Central memory CD8-positive, alpha-beta T cell (primary cell): ENCODE data around the gene PIK3C3.

Experiments
- ATAC-seq: fragments of 150-1000 bp; cut with Tn5 transposase; replicated peaks from 2 replicates; pipeline ENCODE4 v1.10.0; 2022; ENCODE audit warnings: mild to moderate bottlenecking, moderate FRiP score, moderate number of reproducible peaks; ENCODE audit not compliant: poor library complexity, severe bottlenecking; ENCODE audit errors: extremely low read depth
- DNase-seq, 2 donors: peaks; one replicate each; pipeline ENCODE4 v3.0.0; 2021; ENCODE audit warnings: low spot score in 2 of 2
- H3K27ac Mint-ChIP-seq: one replicate; pipeline ENCODE4 v1.8.0; 2022; ENCODE audit warnings: low read depth, mild to moderate bottlenecking, moderate library complexity, mixed read lengths
- H3K27me3 Mint-ChIP-seq: one replicate; pipeline ENCODE4 v1.8.0; 2022; ENCODE audit warnings: mixed read lengths
- H3K36me3 Mint-ChIP-seq: one replicate; pipeline ENCODE4 v1.8.0; 2022; ENCODE audit warnings: mild to moderate bottlenecking, moderate library complexity, mixed read lengths; ENCODE audit not compliant: insufficient read depth
- H3K4me1 Mint-ChIP-seq: one replicate; pipeline ENCODE4 v1.8.0; 2022; ENCODE audit warnings: mixed read lengths
- H3K4me3 Mint-ChIP-seq: one replicate; pipeline ENCODE4 v1.8.0; 2022; ENCODE audit warnings: mild to moderate bottlenecking, moderate library complexity, mixed read lengths
- H3K9me3 Mint-ChIP-seq: one replicate; pipeline ENCODE4 v1.8.0; 2022; ENCODE audit warnings: mixed read lengths

The PIK3C3 gene

GRCh38 chr18:41972067-41972925, 17.3 kb downstream of the PIK3C3 start:
- no peak overlapping the region for H3K27ac Mint-ChIP-seq
- ATAC-seq (no peak), DNase-seq (no peak)
- no peaks in the 10 kb centered on the region for H3K9me3 Mint-ChIP-seq
- H3K4me1 Mint-ChIP-seq = peaks cover 44% of the 10 kb centered on the region
- H3K27me3 Mint-ChIP-seq = no peaks in the 10 kb centered on the region
- peaks cover 17% of the 10 kb centered on the region for H3K36me3 Mint-ChIP-seq
- peak overlapping the region; percentile 31 for H3K4me3 Mint-ChIP-seq

GRCh38 chr18:41973983-41974382, 18.9 kb downstream of the PIK3C3 start:
- Mint-ChIP-seq H3K4me1 (peaks cover 35% of the 10 kb centered on the region), H3K27ac (no peak overlapping the region), H3K27me3 (no peaks in the 10 kb centered on the region), H3K4me3 (no peak overlapping the region), H3K36me3 (peaks cover 12% of the 10 kb centered on the region), H3K9me3 (no peaks in the 10 kb centered on the region)
- no peak for DNase-seq
- no peak for ATAC-seq

- no peaks in the 10 kb centered on the region for H3K27me3 Mint-ChIP-seq
- peaks cover 12% of the 10 kb centered on the region for H3K36me3 Mint-ChIP-seq
- no peaks in the 10 kb centered on the region for H3K9me3 Mint-ChIP-seq
- no peak for DNase-seq
- H3K4me1 Mint-ChIP-seq = peaks cover 35% of the 10 kb centered on the region
- no peak for ATAC-seq
- no peak overlapping the region for H3K4me3 Mint-ChIP-seq
- H3K27ac Mint-ChIP-seq = no peak overlapping the region
Measured at GRCh38 chr18:41974796-41975201, 19.8 kb downstream of the PIK3C3 start.

- H3K4me3 Mint-ChIP-seq = no peak overlapping the region
- ATAC-seq = no peak
- H3K27me3 Mint-ChIP-seq = no peaks in the 10 kb centered on the region
- H3K27ac Mint-ChIP-seq = no peak overlapping the region
- H3K9me3 Mint-ChIP-seq = no peaks in the 10 kb centered on the region
- H3K36me3 Mint-ChIP-seq = peaks cover 12% of the 10 kb centered on the region
- H3K4me1 Mint-ChIP-seq = peaks cover 31% of the 10 kb centered on the region
- DNase-seq = no peak
Measured at GRCh38 chr18:41975284-41975683, 20.2 kb downstream of the PIK3C3 start.

- H3K4me1 Mint-ChIP-seq = peaks cover 25% of the 10 kb centered on the region
- no peak for DNase-seq
- ATAC-seq = no peak
Measured at GRCh38 chr18:41977233-41977632, 22.2 kb downstream of the PIK3C3 start.

GRCh38 chr18:41982942-41983660, 28.1 kb downstream of the PIK3C3 start:
- no peaks in the 10 kb centered on the region for H3K9me3 Mint-ChIP-seq
- no peak for DNase-seq
- no peak overlapping the region for H3K27ac Mint-ChIP-seq
- H3K4me3 Mint-ChIP-seq = no peak overlapping the region
- H3K4me1 Mint-ChIP-seq = peaks cover 20% of the 10 kb centered on the region
- H3K27me3 Mint-ChIP-seq = no peaks in the 10 kb centered on the region
- H3K36me3 Mint-ChIP-seq = peaks cover 6% of the 10 kb centered on the region
- ATAC-seq = no peak

More at GRCh38 chr18:41977233-41977632, 22.2 kb downstream of the PIK3C3 start:
- H3K27me3 Mint-ChIP-seq = no peaks in the 10 kb centered on the region
- H3K27ac Mint-ChIP-seq = no peak overlapping the region
- no peak overlapping the region for H3K4me3 Mint-ChIP-seq
- peaks cover 12% of the 10 kb centered on the region for H3K36me3 Mint-ChIP-seq
- H3K9me3 Mint-ChIP-seq = no peaks in the 10 kb centered on the region

GRCh38 chr18:41985914-41986313, 30.9 kb downstream of the PIK3C3 start:
- Mint-ChIP-seq H3K9me3 (no peaks in the 10 kb centered on the region), H3K36me3 (peaks cover 20% of the 10 kb centered on the region), H3K4me1 (peaks cover 20% of the 10 kb centered on the region), H3K27ac (no peak overlapping the region), H3K4me3 (no peak overlapping the region), H3K27me3 (no peaks in the 10 kb centered on the region)
- ATAC-seq = no peak
- DNase-seq = no peak

- no peak for ATAC-seq
- H3K4me3 Mint-ChIP-seq = no peak overlapping the region
- H3K27ac Mint-ChIP-seq = no peak overlapping the region
- no peaks in the 10 kb centered on the region for H3K9me3 Mint-ChIP-seq
- peaks cover 24% of the 10 kb centered on the region for H3K36me3 Mint-ChIP-seq
- no peaks in the 10 kb centered on the region for H3K27me3 Mint-ChIP-seq
- no peak for DNase-seq
- H3K4me1 Mint-ChIP-seq = no peaks in the 10 kb centered on the region
Measured at GRCh38 chr18:41989508-41989907, 34.5 kb downstream of the PIK3C3 start.

- ATAC-seq (no peak), DNase-seq (no peak)
- Mint-ChIP-seq H3K9me3 (no peaks in the 10 kb centered on the region), H3K27me3 (no peaks in the 10 kb centered on the region), H3K27ac (no peak overlapping the region), H3K36me3 (peaks cover 29% of the 10 kb centered on the region), H3K4me3 (no peak overlapping the region), H3K4me1 (no peaks in the 10 kb centered on the region)
Measured at GRCh38 chr18:41992066-41992465, 37.0 kb downstream of the PIK3C3 start.

GRCh38 chr18:41992703-41993102, 37.7 kb downstream of the PIK3C3 start:
- no peaks in the 10 kb centered on the region for H3K9me3 Mint-ChIP-seq
- H3K27ac Mint-ChIP-seq = no peak overlapping the region
- H3K4me1 Mint-ChIP-seq = no peaks in the 10 kb centered on the region
- H3K36me3 Mint-ChIP-seq = peaks cover 34% of the 10 kb centered on the region
- no peak overlapping the region for H3K4me3 Mint-ChIP-seq
- DNase-seq (no peak), ATAC-seq (no peak)
- no peaks in the 10 kb centered on the region for H3K27me3 Mint-ChIP-seq

- H3K4me1 Mint-ChIP-seq = no peaks in the 10 kb centered on the region
- no peak overlapping the region for H3K27ac Mint-ChIP-seq
Measured at GRCh38 chr18:41993151-41993550, 38.1 kb downstream of the PIK3C3 start.

GRCh38 chr18:41996020-41996419, 41.0 kb downstream of the PIK3C3 start:
- H3K27me3 Mint-ChIP-seq = no peaks in the 10 kb centered on the region
- H3K4me1 Mint-ChIP-seq = no peaks in the 10 kb centered on the region
- H3K4me3 Mint-ChIP-seq = no peak overlapping the region
- H3K36me3 Mint-ChIP-seq = peaks cover 38% of the 10 kb centered on the region
- DNase-seq (no peak), ATAC-seq (no peak)
- no peaks in the 10 kb centered on the region for H3K9me3 Mint-ChIP-seq
- H3K27ac Mint-ChIP-seq = no peak overlapping the region

More at GRCh38 chr18:41993151-41993550, 38.1 kb downstream of the PIK3C3 start:
- no peaks in the 10 kb centered on the region for H3K9me3 Mint-ChIP-seq
- H3K4me3 Mint-ChIP-seq = no peak overlapping the region
- no peaks in the 10 kb centered on the region for H3K27me3 Mint-ChIP-seq
- peaks cover 35% of the 10 kb centered on the region for H3K36me3 Mint-ChIP-seq
- DNase-seq (no peak), ATAC-seq (no peak)

- Mint-ChIP-seq H3K9me3 (no peaks in the 10 kb centered on the region), H3K4me3 (no peak overlapping the region), H3K36me3 (peaks cover 43% of the 10 kb centered on the region), H3K4me1 (peaks cover 7% of the 10 kb centered on the region), H3K27ac (no peak overlapping the region), H3K27me3 (no peaks in the 10 kb centered on the region)
- no peak for ATAC-seq
- DNase-seq = no peak
Measured at GRCh38 chr18:41999751-42000150, 44.7 kb downstream of the PIK3C3 start.
